ENCODE results near the gene ADGB.
"Not testable (repeated sequence)": the region's sequence is repeated elsewhere in the genome, so short reads cannot be mapped to it uniquely, and the experiment has no call there.

The ADGB gene

DNA sequence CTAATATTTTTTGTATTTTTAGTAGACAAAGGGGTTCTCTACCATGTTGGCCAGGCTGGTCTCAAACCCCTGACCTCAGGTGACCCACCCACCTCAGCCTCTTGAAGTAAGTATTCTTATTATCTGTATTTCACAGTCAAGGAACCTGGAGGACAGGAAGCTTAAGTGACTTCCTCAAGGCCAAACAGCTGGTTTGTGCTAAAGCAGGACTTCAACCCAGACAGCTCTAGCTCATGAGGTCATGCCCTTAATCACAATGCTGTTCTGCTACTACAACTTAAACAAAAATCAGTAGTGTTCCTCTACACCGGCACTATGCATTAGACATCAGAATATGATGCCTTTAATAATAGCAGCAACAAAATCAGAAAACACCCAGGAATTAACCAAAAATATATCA lies 168.9 kb downstream of the ADGB start:
- no peak for DNase-seq
- H3K27me3 Mint-ChIP-seq = peaks cover 9% of the 10 kb centered on the region
- H3K4me1 Mint-ChIP-seq = peaks cover 17% of the 10 kb centered on the region
- no peaks in the 10 kb centered on the region for H3K9me3 Mint-ChIP-seq
- no peak overlapping the region for H3K27ac Mint-ChIP-seq
- ATAC-seq = no peak
- no peaks in the 10 kb centered on the region for H3K36me3 Mint-ChIP-seq (ENCODE audit: low read depth)
- no peak overlapping the region for H3K4me3 Mint-ChIP-seq

DNA sequence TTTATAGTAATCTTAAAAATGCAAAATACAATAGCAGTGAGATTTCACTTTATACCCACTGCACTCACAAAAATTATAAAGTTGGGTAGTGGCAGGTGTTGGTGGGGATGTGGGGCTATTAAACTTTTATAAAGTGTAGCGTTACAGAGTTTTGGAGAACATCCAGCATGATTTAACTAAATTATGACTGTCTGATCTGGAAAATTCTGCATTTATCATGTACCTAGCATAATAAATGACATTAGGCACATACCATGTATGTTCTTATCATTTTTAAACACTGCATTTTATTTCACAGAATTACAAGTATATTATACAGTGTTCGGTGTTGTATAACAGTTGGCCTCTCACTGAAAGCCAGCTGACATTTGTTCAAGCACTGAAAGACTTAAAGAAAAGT lies 169.9 kb downstream of the ADGB start:
- H3K36me3 Mint-ChIP-seq (ENCODE audit: low read depth) = no peaks in the 10 kb centered on the region
- no peak for DNase-seq
- peaks cover 9% of the 10 kb centered on the region for H3K27me3 Mint-ChIP-seq
- ATAC-seq = no peak
- peaks cover 17% of the 10 kb centered on the region for H3K4me1 Mint-ChIP-seq
- no peak overlapping the region for H3K4me3 Mint-ChIP-seq
- no peak overlapping the region for H3K27ac Mint-ChIP-seq
- H3K9me3 Mint-ChIP-seq = no peaks in the 10 kb centered on the region

DNA sequence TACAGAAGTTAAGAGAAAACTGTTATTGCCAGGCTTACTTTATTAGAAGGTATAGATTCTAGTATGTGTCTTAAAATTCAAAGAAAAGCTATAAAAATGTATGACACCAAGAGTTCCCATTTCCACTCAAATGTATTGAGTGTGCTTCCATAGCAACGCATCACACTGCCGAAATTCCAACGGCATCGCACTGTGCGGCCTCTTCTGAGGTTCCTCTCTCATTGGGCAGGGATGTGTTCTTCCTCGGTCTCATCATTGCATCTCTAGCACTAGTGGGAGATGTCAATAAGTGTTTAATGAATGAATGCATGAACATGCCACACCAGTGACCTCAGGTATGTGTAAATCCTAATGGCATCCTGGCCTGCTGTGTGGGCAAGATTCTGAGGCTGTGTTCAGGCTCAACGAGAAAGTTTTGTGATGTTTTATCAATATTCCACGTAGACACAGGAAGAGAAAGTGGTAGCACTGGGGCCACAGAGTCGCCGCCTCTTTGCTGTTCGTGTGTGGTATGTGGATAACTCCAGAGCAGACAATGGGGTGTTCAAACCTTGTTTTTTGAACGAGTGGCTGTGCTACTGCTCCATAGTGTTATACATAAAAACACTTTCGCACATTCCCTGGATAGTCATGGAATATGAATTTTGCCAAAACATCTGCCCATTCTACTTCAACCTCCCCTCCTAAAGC lies 171.6 kb downstream of the ADGB start:
- ATAC-seq = no peak
- Mint-ChIP-seq H3K27me3 (peaks cover 9% of the 10 kb centered on the region), H3K27ac (peak overlapping the region; percentile 30), H3K4me1 (peaks cover 17% of the 10 kb centered on the region), H3K4me3 (peak overlapping the region; percentile 67), H3K9me3 (no peaks in the 10 kb centered on the region), H3K36me3 (ENCODE audit: low read depth) (no peaks in the 10 kb centered on the region)
- no peak for DNase-seq

GRCh38 chr6:146770965-146771735 lies 172.4 kb downstream of the ADGB start:
- no peaks in the 10 kb centered on the region for H3K36me3 Mint-ChIP-seq (ENCODE audit: low read depth)
- peak overlapping the region; percentile 67 for H3K4me3 Mint-ChIP-seq
- peaks cover 5% of the 10 kb centered on the region for H3K27me3 Mint-ChIP-seq
- ATAC-seq (peak; percentile 80), DNase-seq (peak; percentile 49)
- peak overlapping the region; percentile 37 for H3K27ac Mint-ChIP-seq
- H3K9me3 Mint-ChIP-seq = no peaks in the 10 kb centered on the region
- peaks cover 17% of the 10 kb centered on the region for H3K4me1 Mint-ChIP-seq

GRCh38 chr6:146775220-146775619 lies 176.4 kb downstream of the ADGB start:
- no peak overlapping the region for H3K4me3 Mint-ChIP-seq
- no peaks in the 10 kb centered on the region for H3K36me3 Mint-ChIP-seq (ENCODE audit: low read depth)
- peaks cover 1% of the 10 kb centered on the region for H3K27me3 Mint-ChIP-seq
- no peaks in the 10 kb centered on the region for H3K9me3 Mint-ChIP-seq
- H3K27ac Mint-ChIP-seq = no peak overlapping the region
- DNase-seq = no peak
- no peak for ATAC-seq
- H3K4me1 Mint-ChIP-seq = peaks cover 13% of the 10 kb centered on the region

- DNase-seq = no peak
- Mint-ChIP-seq H3K4me1 (no peaks in the 10 kb centered on the region), H3K4me3 (no peak overlapping the region), H3K36me3 (ENCODE audit: low read depth) (no peaks in the 10 kb centered on the region), H3K27ac (no peak overlapping the region), H3K27me3 (no peaks in the 10 kb centered on the region), H3K9me3 (no peaks in the 10 kb centered on the region)
- ATAC-seq = no peak
These were observed 183.1 kb downstream of the ADGB start for GRCh38 chr6:146781836-146782235.

- no peak overlapping the region for H3K4me3 Mint-ChIP-seq
- H3K27ac Mint-ChIP-seq = no peak overlapping the region
- peak; percentile 18 for DNase-seq
- H3K4me1 Mint-ChIP-seq = no peaks in the 10 kb centered on the region
- ATAC-seq = peak; percentile 99
- no peaks in the 10 kb centered on the region for H3K9me3 Mint-ChIP-seq
- H3K36me3 Mint-ChIP-seq (ENCODE audit: low read depth) = no peaks in the 10 kb centered on the region
- peaks cover 2% of the 10 kb centered on the region for H3K27me3 Mint-ChIP-seq
These were observed 186.3 kb downstream of the ADGB start for GRCh38 chr6:146785001-146785585.

GRCh38 chr6:146787876-146788508 lies 189.2 kb downstream of the ADGB start:
- DNase-seq (no peak), ATAC-seq (no peak)
- Mint-ChIP-seq H3K27ac (no peak overlapping the region), H3K27me3 (peaks cover 2% of the 10 kb centered on the region), H3K36me3 (ENCODE audit: low read depth) (no peaks in the 10 kb centered on the region), H3K9me3 (peaks cover under 1% of the 10 kb centered on the region), H3K4me3 (no peak overlapping the region), H3K4me1 (no peaks in the 10 kb centered on the region)

GRCh38 chr6:146790561-146791091 lies 191.9 kb downstream of the ADGB start:
- no peak overlapping the region for H3K27ac Mint-ChIP-seq
- peaks cover 2% of the 10 kb centered on the region for H3K27me3 Mint-ChIP-seq
- ATAC-seq (no peak), DNase-seq (no peak)
- H3K4me1 Mint-ChIP-seq = no peaks in the 10 kb centered on the region
- H3K4me3 Mint-ChIP-seq = no peak overlapping the region
- H3K36me3 Mint-ChIP-seq (ENCODE audit: low read depth) = no peaks in the 10 kb centered on the region
- H3K9me3 Mint-ChIP-seq = peaks cover 12% of the 10 kb centered on the region

GRCh38 chr6:146791930-146792329 lies 193.2 kb downstream of the ADGB start:
- DNase-seq (no peak), ATAC-seq (no peak)
- Mint-ChIP-seq H3K27ac (no peak overlapping the region), H3K9me3 (peaks cover 12% of the 10 kb centered on the region), H3K36me3 (ENCODE audit: low read depth) (no peaks in the 10 kb centered on the region), H3K4me1 (no peaks in the 10 kb centered on the region), H3K4me3 (no peak overlapping the region), H3K27me3 (peaks cover 4% of the 10 kb centered on the region)

DNA sequence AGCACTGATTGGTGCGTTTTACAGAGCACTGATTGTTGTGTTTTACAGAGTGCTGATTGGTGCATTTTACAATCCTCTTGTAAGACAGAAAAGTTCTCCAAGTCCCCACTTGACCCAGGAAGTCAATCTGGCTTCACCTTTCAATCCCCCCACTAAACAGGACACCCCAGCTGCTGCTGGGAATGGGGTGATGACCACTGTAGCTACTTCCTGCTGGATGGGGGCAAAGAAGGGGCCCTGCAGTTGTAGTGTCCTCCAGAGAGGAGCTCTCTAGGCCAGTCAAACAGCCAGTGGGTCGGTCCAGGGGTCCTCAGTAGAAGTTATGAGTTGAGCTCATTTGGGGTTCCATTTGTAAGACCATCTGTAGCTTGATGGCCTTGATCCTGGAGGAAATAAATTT lies 194.4 kb downstream of the ADGB start:
- not testable (repeated sequence) for ATAC-seq, H3K27ac Mint-ChIP-seq
- peaks cover 12% of the 10 kb centered on the region for H3K9me3 Mint-ChIP-seq

DNA sequence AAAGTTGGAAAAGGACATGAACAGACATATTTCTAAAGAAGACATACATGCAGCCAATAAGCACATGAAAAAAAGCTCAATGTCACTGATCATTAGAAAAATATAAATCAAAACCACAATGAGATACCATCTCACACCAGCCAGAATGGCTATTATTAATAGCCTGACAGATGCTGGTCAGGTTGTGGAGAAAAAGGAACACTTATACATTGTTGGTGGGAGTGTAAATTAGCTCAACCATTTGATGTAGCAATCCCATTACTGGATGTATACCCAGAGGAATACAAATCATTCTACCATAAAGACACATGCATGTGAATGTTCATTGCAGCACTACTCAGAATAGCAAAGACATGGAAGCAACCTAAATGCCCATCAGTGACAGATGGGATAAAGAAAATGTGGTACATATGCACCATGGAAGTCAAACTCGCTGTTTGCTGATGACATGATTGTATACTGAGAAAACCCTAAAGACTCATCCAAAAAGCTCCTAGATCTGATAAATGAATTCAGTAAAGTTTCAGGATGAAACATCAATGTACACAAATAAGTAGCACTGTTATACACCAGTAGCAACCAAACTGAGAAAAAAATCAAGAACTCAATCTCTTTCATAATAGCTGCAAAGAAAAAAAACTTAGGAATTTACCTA lies 196.8 kb downstream of the ADGB start:
- no peak for ATAC-seq
- H3K36me3 Mint-ChIP-seq (ENCODE audit: low read depth) = no peaks in the 10 kb centered on the region
- peaks cover 2% of the 10 kb centered on the region for H3K27me3 Mint-ChIP-seq
- H3K27ac Mint-ChIP-seq = no peak overlapping the region
- DNase-seq = no peak
- H3K4me1 Mint-ChIP-seq = no peaks in the 10 kb centered on the region
- peaks cover 12% of the 10 kb centered on the region for H3K9me3 Mint-ChIP-seq
- no peak overlapping the region for H3K4me3 Mint-ChIP-seq

More for the DNA sequence above, 194.4 kb downstream of the ADGB start:
- H3K4me1 Mint-ChIP-seq; H3K27me3 Mint-ChIP-seq; H3K4me3 Mint-ChIP-seq; DNase-seq; H3K36me3 Mint-ChIP-seq (ENCODE audit: low read depth): not testable (repeated sequence)

DNA sequence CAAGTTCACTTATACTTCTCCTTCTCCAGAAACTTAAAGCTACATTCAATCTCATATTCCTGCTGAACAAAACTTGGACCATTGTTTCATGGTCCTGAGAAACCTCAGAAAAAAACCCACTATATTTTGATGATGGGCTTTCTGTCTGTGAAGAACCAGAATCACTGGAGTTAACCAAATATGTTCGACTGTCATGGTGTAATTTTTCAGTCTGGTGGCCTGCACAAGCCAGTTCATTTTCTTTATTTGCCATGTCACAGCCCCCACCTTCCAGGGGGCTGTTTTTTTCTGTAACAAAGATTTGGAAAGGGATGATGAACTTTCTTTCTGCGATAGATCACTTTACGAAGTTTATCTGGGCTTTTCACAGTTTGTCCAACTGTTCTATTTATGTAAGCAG lies 204.4 kb downstream of the ADGB start:
- not testable (repeated sequence) for H3K4me1 Mint-ChIP-seq; H3K27me3 Mint-ChIP-seq; DNase-seq; H3K4me3 Mint-ChIP-seq; H3K27ac Mint-ChIP-seq; H3K9me3 Mint-ChIP-seq; H3K36me3 Mint-ChIP-seq (ENCODE audit: low read depth); ATAC-seq

DNA sequence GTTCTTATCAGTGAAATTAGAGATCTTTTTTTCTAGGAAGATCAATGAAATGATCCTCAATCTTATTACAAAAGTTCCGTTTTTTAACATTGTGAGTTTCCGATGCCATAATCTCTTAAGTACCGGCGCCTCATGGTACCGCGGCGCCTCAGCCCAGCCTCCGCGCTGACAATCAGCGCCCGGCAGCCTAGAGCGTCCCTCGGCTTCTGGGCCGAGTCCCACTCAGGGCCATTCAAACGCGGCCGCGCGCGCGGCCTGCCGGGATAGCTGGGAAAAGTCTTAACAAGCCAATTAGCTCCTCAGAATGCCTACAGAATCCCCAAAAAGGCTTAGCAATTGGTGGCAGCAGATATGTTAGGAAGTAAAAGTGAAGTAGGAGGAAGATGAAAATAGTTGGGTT lies 204.8 kb downstream of the ADGB start:
- no peaks in the 10 kb centered on the region for H3K36me3 Mint-ChIP-seq (ENCODE audit: low read depth)
- no peaks in the 10 kb centered on the region for H3K27me3 Mint-ChIP-seq
- H3K9me3 Mint-ChIP-seq = no peaks in the 10 kb centered on the region
- H3K27ac Mint-ChIP-seq = no peak overlapping the region
- DNase-seq = no peak
- ATAC-seq = no peak
- H3K4me3 Mint-ChIP-seq = no peak overlapping the region
- no peaks in the 10 kb centered on the region for H3K4me1 Mint-ChIP-seq

Measured in activated naive CD8-positive, alpha-beta T cell treated with anti-CD3 and anti-CD28 coated beads, Interleukin-2, amount 50 U/mL, for 24 hours (primary cell).